ENCODE data around the gene FOXL2.

The FOXL2 gene

DNA sequence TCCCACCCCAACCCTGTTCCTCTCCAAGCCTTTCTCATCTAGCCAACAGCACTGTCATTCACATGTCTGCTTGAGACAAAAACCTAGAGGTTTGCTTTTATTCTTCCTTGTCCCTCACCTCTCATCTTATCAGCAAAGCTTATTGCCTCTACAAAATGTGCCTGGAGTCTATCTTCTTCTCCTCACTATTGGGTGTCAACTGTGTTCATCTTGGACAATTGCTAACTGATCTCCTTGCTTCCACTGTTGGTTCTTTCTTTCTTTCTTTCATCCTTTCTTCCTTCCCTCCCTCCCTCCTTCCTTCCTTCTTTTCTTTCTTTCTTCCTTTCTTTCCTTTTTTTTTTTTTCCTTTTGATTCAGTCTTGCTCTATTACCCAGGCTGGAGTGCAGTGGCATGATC, 48.2 kb downstream of the FOXL2 start:
- no peak for DNase-seq

DNA sequence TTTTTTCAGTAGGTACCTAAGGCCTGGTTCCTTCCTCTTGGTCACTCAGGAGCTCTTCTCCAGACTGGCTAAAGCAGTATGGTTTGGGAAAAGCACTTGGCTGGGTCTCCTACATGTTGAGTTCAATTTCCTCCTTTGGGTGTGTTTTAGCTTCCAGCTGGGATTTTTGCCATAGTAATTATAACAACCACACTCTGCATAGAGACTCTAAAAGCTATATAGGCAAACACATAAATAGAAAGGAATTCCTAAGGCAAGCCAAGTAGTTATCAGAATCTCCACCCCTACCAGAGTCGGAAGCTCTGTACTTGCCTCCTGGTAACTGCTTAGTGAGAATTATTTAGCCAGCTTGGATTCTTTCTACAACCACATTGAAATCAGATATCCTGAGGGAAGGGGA, 48.6 kb downstream of the FOXL2 start:
- DNase-seq, result no peak
